GM10248 (cell line): Measurements from ENCODE around the gene VGLL2.
"Not testable (repeated sequence)": the region's sequence is repeated elsewhere in the genome, so short reads cannot be mapped to it uniquely, and the experiment has no call there.

Source experiments
- CTCF ChIA-PET: fragments of 300-600 bp; sonication (Branson Sonifier 250); formaldehyde crosslinking; extraction: SDS; loops from one replicate; lab custom pipeline; 2021; ENCODE audit warnings: antibody characterized with exemption; lab: Yijun Ruan, JAX
- POLR2A ChIA-PET: fragments of 350-650 bp; sonication (Branson Sonifier 250); formaldehyde crosslinking; extraction: SDS; loops from one replicate; lab custom pipeline; 2020; ENCODE audit warnings: antibody characterized with exemption; lab: Yijun Ruan, JAX
- DNase-seq: peaks from one replicate; pipeline ENCODE4 v3.0.0; 2012; ENCODE audit errors: extremely low spot score
- CTCF ChIP-seq: IDR thresholded peaks from 2 replicates; pipeline ENCODE4 v1.5.1; 2012; ENCODE audit warnings: mild to moderate bottlenecking, low read depth; ENCODE audit errors: extremely low read depth, missing control alignments, control extremely low read depth

The VGLL2 gene

GRCh38 chr6:117231466-117231865 lies 33.9 kb upstream of the VGLL2 start:
- CTCF ChIA-PET, result no interaction called here
- POLR2A ChIA-PET, result no interaction called here

GRCh38 chr6:117232196-117232595 lies 33.2 kb upstream of the VGLL2 start:
- CTCF ChIA-PET, result interaction anchor here (1.5 kb wide), 1 partner anchor 9 kb away, joined by 5 read pairs; no protein-coding TSS in a partner anchor
- TF ChIP-seq CTCF, result no peak
- DNase-seq, result no peak
- POLR2A ChIA-PET, result no interaction called here

More at GRCh38 chr6:117231466-117231865, 33.9 kb upstream of the VGLL2 start:
- TF ChIP-seq CTCF, result no peak
- DNase-seq, result no peak

GRCh38 chr6:117233145-117233544 lies 32.2 kb upstream of the VGLL2 start:
- no peak for DNase-seq
- POLR2A ChIA-PET, result no interaction called here
- TF ChIP-seq CTCF, result no peak
- CTCF ChIA-PET, result interaction anchor here (1.5 kb wide), 1 partner anchor 10 kb away, joined by 5 read pairs; no protein-coding TSS in a partner anchor

GRCh38 chr6:117237561-117237960 lies 27.8 kb upstream of the VGLL2 start:
- no peak for TF ChIP-seq CTCF
- CTCF ChIA-PET, result no interaction called here
- POLR2A ChIA-PET, result no interaction called here
- no peak for DNase-seq

- POLR2A ChIA-PET, CTCF ChIA-PET, DNase-seq: not testable (repeated sequence)
Measured at GRCh38 chr6:117244571-117244970, 20.8 kb upstream of the VGLL2 start.

- DNase-seq, CTCF ChIA-PET, POLR2A ChIA-PET: not testable (repeated sequence)
Measured at GRCh38 chr6:117244979-117245378, 20.4 kb upstream of the VGLL2 start.

DNA sequence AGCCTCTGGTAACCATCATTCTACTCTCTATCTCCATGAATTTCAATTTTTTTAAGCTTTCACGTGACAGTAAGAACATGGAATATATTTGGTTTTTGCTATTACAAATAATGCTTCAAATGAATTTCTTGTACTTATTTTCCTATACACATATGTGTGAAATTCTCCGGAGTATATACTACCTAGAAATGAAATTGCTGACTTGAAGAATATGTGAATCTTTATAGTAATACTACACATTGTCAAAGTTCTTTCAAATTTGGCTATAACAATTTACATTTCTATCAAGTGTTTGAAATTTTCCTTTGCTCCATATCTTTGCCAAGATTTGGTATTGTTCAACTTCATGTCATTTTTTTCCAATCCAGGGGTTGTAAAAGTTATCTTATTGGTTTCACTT lies 11.6 kb upstream of the VGLL2 start:
- no peak for DNase-seq
- no peak for TF ChIP-seq CTCF
- ChIA-PET POLR2A (no interaction called here), CTCF (no interaction called here)

DNA sequence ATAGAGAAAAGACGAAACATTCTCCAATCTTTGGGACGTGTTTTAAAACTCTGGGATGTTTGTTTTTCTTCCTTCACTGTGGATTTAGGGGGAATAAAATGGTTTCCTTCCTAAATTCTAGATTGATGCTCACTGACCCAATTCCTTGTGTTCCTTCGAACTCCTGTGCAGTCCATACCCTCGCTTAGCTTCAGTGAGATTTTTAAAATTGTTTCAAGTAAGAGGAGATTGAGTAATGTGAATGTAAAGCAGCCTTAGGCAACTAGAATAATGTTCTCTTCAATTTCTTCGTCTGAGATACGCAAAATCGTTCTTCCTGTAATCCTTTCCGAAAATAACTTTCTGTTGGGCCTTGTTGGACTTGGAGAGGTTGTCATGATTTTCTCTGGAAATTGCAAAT lies 2.6 kb upstream of the VGLL2 start:
- DNase-seq, result no peak
- POLR2A ChIA-PET, result no interaction called here
- TF ChIP-seq CTCF, result no peak
- CTCF ChIA-PET, result no interaction called here
